NCI-H1092 (cell line): Measurements from ENCODE around the gene AMDHD1.

Source experiments
- DNase-seq: peaks from one replicate; lab custom pipeline; 2025; lab: John Stamatoyannopoulos, UW

AMDHD1 gene

GRCh38 chr12:95996034-95996658, 53.0 kb downstream of the AMDHD1 start, which contains the start of gene HAL:
Gene HAL (minus strand): TSS chr12:95996344. CDS start chr12:95995910, 434 bp downstream.
- no peak for DNase-seq

- no peak for DNase-seq
Measured at GRCh38 chr12:95997276-95997675, 54.1 kb downstream of the AMDHD1 start.

- no peak for DNase-seq
Measured at GRCh38 chr12:95997911-95998510, 54.9 kb downstream of the AMDHD1 start.

GRCh38 chr12:95998611-95999286, 55.6 kb downstream of the AMDHD1 start:
- DNase-seq = peak; percentile 19

- no peak for DNase-seq
Measured at GRCh38 chr12:95999484-95999883, 56.4 kb downstream of the AMDHD1 start.

- DNase-seq = no peak
Measured at GRCh38 chr12:96000858-96001257, 57.7 kb downstream of the AMDHD1 start.

GRCh38 chr12:96006727-96007126, 63.6 kb downstream of the AMDHD1 start:
- no peak for DNase-seq

- no peak for DNase-seq
Measured at GRCh38 chr12:96007729-96008128, 64.6 kb downstream of the AMDHD1 start.

- no peak for DNase-seq
Measured at GRCh38 chr12:96014943-96015599, 71.9 kb downstream of the AMDHD1 start.

GRCh38 chr12:96015672-96016071, 72.5 kb downstream of the AMDHD1 start:
- DNase-seq = no peak
